T-helper 1 cell treated with Interleukin-12 subunit alpha and Interleukin-12 subunit beta and Interleukin-4 antibody, amounts not matched to agents 30 μg/mL and 1 μg/mL, for 36 hours (primary cell): ENCODE results near the gene CLIP2.
"Not testable (repeated sequence)": the region's sequence is repeated elsewhere in the genome, so short reads cannot be mapped to it uniquely, and the experiment has no call there.

Experiments
- H3K27ac Mint-ChIP-seq: one replicate; pipeline ENCODE4 v1.8.0; 2021; ENCODE audit warnings: mild to moderate bottlenecking, mixed read lengths
- H3K27me3 Mint-ChIP-seq: one replicate; pipeline ENCODE4 v1.8.0; 2021; ENCODE audit warnings: low read depth, mixed read lengths
- H3K36me3 Mint-ChIP-seq: one replicate; pipeline ENCODE4 v1.8.0; 2021; ENCODE audit warnings: low read depth, mixed read lengths
- H3K4me1 Mint-ChIP-seq: one replicate; pipeline ENCODE4 v1.8.0; 2021; ENCODE audit warnings: low read depth, mixed read lengths
- H3K4me3 Mint-ChIP-seq: one replicate; pipeline ENCODE4 v1.8.0; 2021; ENCODE audit warnings: mild to moderate bottlenecking, moderate library complexity, mixed read lengths
- H3K9me3 Mint-ChIP-seq: one replicate; pipeline ENCODE4 v1.8.0; 2021; ENCODE audit warnings: mixed read lengths

Gene CLIP2

GRCh38 chr7:74417419-74417971 lies 128.3 kb downstream of the CLIP2 start:
- Mint-ChIP-seq H3K36me3 (no peaks in the 10 kb centered on the region), H3K4me1 (peaks cover 3% of the 10 kb centered on the region), H3K27ac (no peak overlapping the region), H3K27me3 (peaks cover 3% of the 10 kb centered on the region), H3K4me3 (no peak overlapping the region), H3K9me3 (no peaks in the 10 kb centered on the region)

DNA sequence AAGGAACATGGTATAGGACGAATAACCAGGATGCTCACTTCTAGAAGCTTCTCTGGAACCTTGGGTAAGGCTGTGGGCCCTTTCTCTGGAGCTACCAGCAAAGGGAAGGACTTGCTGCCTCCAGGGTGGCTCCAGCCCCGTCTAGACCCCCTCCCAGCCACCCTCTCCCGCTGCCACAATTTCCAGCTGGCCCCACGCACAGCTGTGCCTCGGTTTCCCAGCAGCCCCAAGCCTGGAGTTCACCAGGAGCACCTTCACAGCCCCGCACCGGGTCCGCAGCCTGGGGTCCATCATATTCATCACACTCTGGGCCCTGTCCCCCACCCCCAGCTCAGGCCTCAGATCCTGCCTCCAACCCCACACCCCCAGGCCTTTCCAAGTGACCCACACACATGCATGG lies 128.9 kb downstream of the CLIP2 start:
- H3K27ac Mint-ChIP-seq, result no peak overlapping the region
- H3K9me3 Mint-ChIP-seq, result no peaks in the 10 kb centered on the region
- H3K4me1 Mint-ChIP-seq, result peaks cover 3% of the 10 kb centered on the region
- no peak overlapping the region for H3K4me3 Mint-ChIP-seq
- H3K36me3 Mint-ChIP-seq, result no peaks in the 10 kb centered on the region
- peaks cover 3% of the 10 kb centered on the region for H3K27me3 Mint-ChIP-seq

DNA sequence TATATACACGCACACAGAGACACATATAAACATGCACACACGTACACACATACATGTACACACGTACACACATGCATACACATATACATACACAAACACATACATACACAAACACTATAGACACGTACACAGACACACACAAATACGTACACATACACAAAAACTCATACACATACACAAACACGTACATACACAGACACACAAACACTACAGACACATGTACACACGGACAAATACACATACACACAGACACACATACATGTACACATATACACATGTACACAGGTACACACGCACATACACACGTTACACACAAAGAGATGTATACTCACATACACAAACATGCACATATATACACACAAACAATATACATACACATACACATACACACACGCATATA lies 129.3 kb downstream of the CLIP2 start:
- no peak overlapping the region for H3K4me3 Mint-ChIP-seq
- H3K27ac Mint-ChIP-seq, result no peak overlapping the region
- no peaks in the 10 kb centered on the region for H3K9me3 Mint-ChIP-seq
- peaks cover 3% of the 10 kb centered on the region for H3K27me3 Mint-ChIP-seq
- H3K36me3 Mint-ChIP-seq, result no peaks in the 10 kb centered on the region
- peaks cover 3% of the 10 kb centered on the region for H3K4me1 Mint-ChIP-seq

DNA sequence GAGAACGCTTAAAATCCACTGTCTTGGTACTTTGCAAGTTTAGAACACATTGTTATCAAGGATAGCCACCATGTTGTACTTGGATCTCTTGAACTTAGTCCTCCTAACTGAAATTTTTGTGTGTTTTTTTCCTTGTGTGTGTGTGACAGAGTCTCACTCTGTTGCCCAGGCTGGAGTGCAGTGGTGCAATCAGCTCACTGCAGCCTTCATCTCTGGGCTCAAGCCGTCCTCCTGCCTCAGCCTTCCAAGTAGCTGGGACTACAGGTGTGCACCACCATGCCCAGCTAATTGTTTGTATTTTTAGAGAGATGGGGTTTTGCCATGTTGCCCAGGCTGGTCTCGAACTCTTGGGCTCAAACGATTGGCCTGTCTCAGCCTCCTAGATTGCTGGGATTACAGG lies 130.0 kb downstream of the CLIP2 start:
- not testable (repeated sequence) for H3K27me3 Mint-ChIP-seq, H3K4me1 Mint-ChIP-seq, H3K27ac Mint-ChIP-seq, H3K36me3 Mint-ChIP-seq, H3K9me3 Mint-ChIP-seq, H3K4me3 Mint-ChIP-seq

DNA sequence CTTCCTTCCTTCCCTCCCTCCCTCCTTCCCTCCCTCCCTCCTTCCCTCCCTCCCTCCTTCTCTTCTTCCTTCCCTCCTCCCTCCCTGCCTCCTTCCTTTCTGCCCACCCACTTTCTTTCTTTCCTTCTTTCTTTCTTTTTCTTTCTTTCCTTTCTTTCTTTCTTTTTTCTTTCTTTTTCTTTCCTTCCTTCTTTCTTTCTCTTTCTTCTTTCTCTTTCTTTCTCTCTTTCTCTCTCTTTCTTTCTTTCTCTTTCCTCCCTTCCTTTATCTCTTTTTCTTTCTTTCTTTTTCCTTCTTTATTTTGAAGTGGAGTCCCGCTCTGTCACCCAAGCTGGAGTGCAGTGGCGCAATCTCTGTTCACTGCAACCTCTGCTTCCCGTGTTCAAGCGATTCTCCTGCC lies 130.8 kb downstream of the CLIP2 start:
- Mint-ChIP-seq H3K4me3 (no peak overlapping the region), H3K4me1 (peaks cover 3% of the 10 kb centered on the region), H3K9me3 (no peaks in the 10 kb centered on the region), H3K36me3 (no peaks in the 10 kb centered on the region), H3K27ac (no peak overlapping the region), H3K27me3 (peaks cover 3% of the 10 kb centered on the region)

- H3K4me3 Mint-ChIP-seq, result no peak overlapping the region
- H3K36me3 Mint-ChIP-seq, result no peaks in the 10 kb centered on the region
- H3K4me1 Mint-ChIP-seq, result peaks cover 3% of the 10 kb centered on the region
- no peak overlapping the region for H3K27ac Mint-ChIP-seq
- peaks cover 3% of the 10 kb centered on the region for H3K27me3 Mint-ChIP-seq
- no peaks in the 10 kb centered on the region for H3K9me3 Mint-ChIP-seq
Measured at GRCh38 chr7:74424291-74424880, 135.2 kb downstream of the CLIP2 start.

- Mint-ChIP-seq H3K9me3 (no peaks in the 10 kb centered on the region), H3K4me3 (no peak overlapping the region), H3K27ac (no peak overlapping the region), H3K27me3 (no peaks in the 10 kb centered on the region), H3K4me1 (no peaks in the 10 kb centered on the region), H3K36me3 (no peaks in the 10 kb centered on the region)
Measured at GRCh38 chr7:74428023-74428422, 138.8 kb downstream of the CLIP2 start.

- no peaks in the 10 kb centered on the region for H3K27me3 Mint-ChIP-seq
- H3K4me3 Mint-ChIP-seq, result no peak overlapping the region
- H3K36me3 Mint-ChIP-seq, result no peaks in the 10 kb centered on the region
Measured at GRCh38 chr7:74429153-74429747, 140.0 kb downstream of the CLIP2 start.

DNA sequence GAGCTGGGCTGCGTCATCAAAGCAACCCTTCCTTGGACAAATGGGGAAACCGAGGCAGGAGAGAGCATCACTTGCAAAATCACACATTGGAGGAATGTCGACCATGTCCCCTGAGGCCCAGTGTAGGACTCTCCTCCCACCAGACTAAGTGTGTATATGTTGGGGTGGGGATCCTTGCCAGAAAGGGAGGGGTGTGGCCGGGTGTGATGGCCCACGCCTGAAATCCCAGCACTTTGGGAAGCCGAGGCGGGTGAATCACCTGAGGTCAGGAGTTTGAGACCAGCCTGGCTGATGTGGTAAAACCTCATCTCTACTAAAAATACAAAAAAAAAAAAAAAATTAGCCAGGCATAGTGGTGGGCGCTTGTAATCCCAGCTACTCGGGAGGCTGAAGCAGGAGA lies 141.2 kb downstream of the CLIP2 start:
- not testable (repeated sequence) for H3K4me3 Mint-ChIP-seq, H3K9me3 Mint-ChIP-seq, H3K27me3 Mint-ChIP-seq, H3K27ac Mint-ChIP-seq, H3K36me3 Mint-ChIP-seq, H3K4me1 Mint-ChIP-seq

More at GRCh38 chr7:74429153-74429747, 140.0 kb downstream of the CLIP2 start:
- Mint-ChIP-seq H3K9me3 (no peaks in the 10 kb centered on the region), H3K27ac (no peak overlapping the region), H3K4me1 (no peaks in the 10 kb centered on the region)

DNA sequence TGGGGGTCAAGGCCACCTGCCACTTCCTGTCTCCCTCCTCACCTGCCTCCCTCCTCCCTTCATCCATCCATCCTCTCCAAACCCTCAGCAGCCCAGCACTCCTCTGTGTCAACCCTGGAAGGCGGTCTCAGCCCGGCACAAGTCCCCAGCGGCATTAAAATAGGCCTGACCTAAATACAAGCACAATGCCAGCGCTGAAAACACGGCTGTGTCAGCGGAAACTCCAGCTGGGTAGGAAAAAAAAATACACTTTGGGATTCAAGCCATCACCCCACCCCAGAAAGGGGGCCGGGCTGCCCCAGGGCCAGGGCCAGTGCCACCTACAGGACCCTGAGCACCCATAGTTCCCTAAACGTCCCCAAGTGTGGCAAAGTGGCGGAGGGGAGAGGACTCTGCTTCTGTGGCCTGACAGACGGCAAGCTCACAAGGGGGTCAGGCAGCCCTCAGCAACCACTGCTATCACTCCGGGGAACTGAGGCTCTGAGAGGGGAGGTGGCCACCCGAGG lies 141.8 kb downstream of the CLIP2 start:
- H3K9me3 Mint-ChIP-seq, result no peaks in the 10 kb centered on the region
- H3K4me1 Mint-ChIP-seq, result no peaks in the 10 kb centered on the region
- no peak overlapping the region for H3K27ac Mint-ChIP-seq
- H3K36me3 Mint-ChIP-seq, result no peaks in the 10 kb centered on the region
- H3K4me3 Mint-ChIP-seq, result no peak overlapping the region
- H3K27me3 Mint-ChIP-seq, result no peaks in the 10 kb centered on the region

GRCh38 chr7:74437291-74437571 lies 148.0 kb downstream of the CLIP2 start:
- not testable (repeated sequence) for H3K4me1 Mint-ChIP-seq, H3K27ac Mint-ChIP-seq, H3K4me3 Mint-ChIP-seq, H3K36me3 Mint-ChIP-seq, H3K9me3 Mint-ChIP-seq, H3K27me3 Mint-ChIP-seq

- Mint-ChIP-seq H3K27ac (no peak overlapping the region), H3K9me3 (peaks cover 6% of the 10 kb centered on the region), H3K36me3 (no peaks in the 10 kb centered on the region), H3K4me1 (no peaks in the 10 kb centered on the region), H3K4me3 (no peak overlapping the region), H3K27me3 (peaks cover 4% of the 10 kb centered on the region)
Measured at GRCh38 chr7:74438327-74438726, 149.1 kb downstream of the CLIP2 start.

DNA sequence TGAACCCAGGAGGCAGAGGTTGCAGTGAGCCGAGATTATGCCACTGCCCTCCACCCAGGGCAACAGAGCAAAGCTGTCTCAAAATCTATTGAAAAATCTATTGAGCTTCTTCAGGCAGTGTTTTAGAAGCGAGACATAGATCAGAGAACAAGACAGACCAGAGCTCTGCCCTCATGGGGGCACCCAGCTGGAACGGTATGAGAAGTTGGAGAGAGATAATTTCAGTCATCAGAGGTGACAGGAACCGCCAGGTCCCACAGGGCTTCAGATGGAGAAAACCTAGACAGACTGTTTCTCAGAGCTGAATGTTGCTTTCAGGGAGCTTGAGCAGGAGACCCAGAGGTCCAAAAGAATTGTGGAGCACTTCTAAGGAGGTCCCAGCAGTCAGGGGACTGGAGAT lies 150.3 kb downstream of the CLIP2 start:
- H3K4me1 Mint-ChIP-seq, result no peaks in the 10 kb centered on the region
- H3K9me3 Mint-ChIP-seq, result peaks cover 6% of the 10 kb centered on the region
- H3K4me3 Mint-ChIP-seq, result no peak overlapping the region
- H3K36me3 Mint-ChIP-seq, result no peaks in the 10 kb centered on the region
- no peak overlapping the region for H3K27ac Mint-ChIP-seq
- H3K27me3 Mint-ChIP-seq, result peaks cover 4% of the 10 kb centered on the region

DNA sequence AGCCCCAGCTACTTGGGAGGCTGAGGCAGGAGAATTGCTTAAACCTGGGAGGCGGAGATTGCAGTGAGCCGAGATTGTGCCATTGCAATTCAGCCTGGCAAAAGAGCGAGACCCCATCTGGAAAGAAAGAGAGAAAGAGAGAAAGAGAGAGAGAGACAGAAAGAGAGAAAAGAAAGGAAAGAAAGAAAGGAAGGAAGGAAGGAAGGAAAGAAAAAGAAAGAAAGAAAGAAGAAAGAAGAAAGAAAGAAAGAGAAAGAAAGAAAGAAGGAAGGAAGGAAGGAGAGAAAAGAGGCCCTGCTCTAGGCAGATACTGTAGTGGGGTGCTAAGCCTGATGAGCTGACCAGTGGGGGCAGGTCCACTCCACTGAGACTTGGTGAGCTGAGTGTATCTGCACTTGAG lies 150.9 kb downstream of the CLIP2 start:
- not testable (repeated sequence) for H3K27ac Mint-ChIP-seq, H3K36me3 Mint-ChIP-seq, H3K27me3 Mint-ChIP-seq, H3K4me3 Mint-ChIP-seq, H3K4me1 Mint-ChIP-seq, H3K9me3 Mint-ChIP-seq

GRCh38 chr7:74441801-74442200 lies 152.6 kb downstream of the CLIP2 start:
- H3K27ac Mint-ChIP-seq, result no peak overlapping the region
- no peaks in the 10 kb centered on the region for H3K36me3 Mint-ChIP-seq
- peaks cover 6% of the 10 kb centered on the region for H3K9me3 Mint-ChIP-seq
- H3K4me3 Mint-ChIP-seq, result no peak overlapping the region
- H3K27me3 Mint-ChIP-seq, result peaks cover 2% of the 10 kb centered on the region
- no peaks in the 10 kb centered on the region for H3K4me1 Mint-ChIP-seq
